Kidney (tissue), 14 donors: ENCODE data around the gene HNRNPLL. TPM values are rescaled to one million over a fixed set of nuclear protein-coding genes. Genes with fewer than 3 reads are reported as not detected.

Experiments used
- DNase-seq, 5 donors: peaks; one replicate each; pipeline ENCODE4 v3.0.0-alpha.2; 2013 to 2020
- FAIRE-seq: peaks from 2 replicates; lab custom pipeline; 2012; peaks lifted over from hg19 to GRCh38; lab: Jason Lieb, UNC
- H3K27ac ChIP-seq, 2 donors: one replicate each; pipeline ENCODE4 v1.7.0; 2013; ENCODE audit warnings: low read depth in 2 of 2, low read length in 2 of 2, inconsistent platforms in 1 of 2
- H3K27me3 ChIP-seq: one replicate; pipeline ENCODE4 v1.7.1; 2013; ENCODE audit warnings: low read length, inconsistent platforms; ENCODE audit not compliant: control insufficient read depth, insufficient read depth
- H3K36me3 ChIP-seq, 3 donors: one replicate each; pipeline versions ENCODE4 v1.7.0 to v1.7.1; 2013; ENCODE audit warnings: low read length in 3 of 3, control low read depth in 1 of 3, inconsistent platforms in 1 of 3; ENCODE audit not compliant: insufficient read depth in 3 of 3, control insufficient read depth in 2 of 3
- H3K4me1 ChIP-seq, 3 donors: one replicate each; pipeline versions ENCODE4 v1.7.0 to v1.7.1; 2013; ENCODE audit warnings: low read length in 3 of 3, inconsistent platforms in 1 of 3, low read depth in 1 of 3; ENCODE audit not compliant: control insufficient read depth in 2 of 3, insufficient read depth in 2 of 3
- H3K4me3 ChIP-seq, 3 donors: one replicate each; pipeline versions ENCODE4 v1.7.0 to v1.8.1; 2013; ENCODE audit warnings: low read length in 3 of 3, control low read depth in 1 of 3, inconsistent platforms in 1 of 3
- H3K9ac ChIP-seq, 3 donors: one replicate each; pipeline versions ENCODE4 v1.7.0 to v1.7.1; 2013; ENCODE audit warnings: low read length in 3 of 3, control low read depth in 1 of 3, inconsistent platforms in 1 of 3
- H3K9me3 ChIP-seq, 3 donors: one replicate each; pipeline versions ENCODE4 v1.7.0 to v1.7.1; 2013; ENCODE audit warnings: low read length in 3 of 3, control low read depth in 1 of 3, inconsistent platforms in 1 of 3; ENCODE audit not compliant: control insufficient read depth in 2 of 3, insufficient read depth in 1 of 3
- CTCF ChIP-seq: IDR thresholded peaks from 3 replicates; pipeline ENCODE4 v1.5.1; 2012; ENCODE audit warnings: mild to moderate bottlenecking, moderate library complexity, borderline replicate concordance; ENCODE audit not compliant: insufficient read depth; ENCODE audit errors: extremely low read depth
- intact Hi-C: fragments of 100-400 bp; cut with DNase I; formaldehyde crosslinking; loops from one replicate; pipeline ENCODE4 v1.11.1; 2022
- polyA plus RNA-seq: library from polyadenylated mRNA; stranded (reverse); fragments of 350-450 nt; fragmentation: Illumina TruSeq; extraction: RNeasy Lipid Tissue Mini Kit (QIAGEN cat#74804); gene quantifications from one replicate; pipeline ENCODE4 v1.2.3, GENCODE V29; 2014; ENCODE audit warnings: low read depth, low replicate concordance; ENCODE audit not compliant: insufficient read depth
- total RNA-seq: library from RNA; stranded (reverse); fragmentation: NEBNext Ultra II Directional; extraction: Animal tissue kit (Norgen Biotek cat#: 25700); gene quantifications from one replicate; pipeline ENCODE4 v1.2.1, GENCODE V29; 2021
- donor health status: control.
- donor health status: control.
- donor health status: control.
- donor health status: control.
- donor health status: control.
- donor health status: DM: yes; HTN: yes; CAD: no.
- donor health status: Normal renal cell carcinoma (clear cell type).

HNRNPLL gene
- total and polyA plus RNA-seq, 2 donors from 2014 or later, result 15.5 to 51.0 TPM

DNA sequence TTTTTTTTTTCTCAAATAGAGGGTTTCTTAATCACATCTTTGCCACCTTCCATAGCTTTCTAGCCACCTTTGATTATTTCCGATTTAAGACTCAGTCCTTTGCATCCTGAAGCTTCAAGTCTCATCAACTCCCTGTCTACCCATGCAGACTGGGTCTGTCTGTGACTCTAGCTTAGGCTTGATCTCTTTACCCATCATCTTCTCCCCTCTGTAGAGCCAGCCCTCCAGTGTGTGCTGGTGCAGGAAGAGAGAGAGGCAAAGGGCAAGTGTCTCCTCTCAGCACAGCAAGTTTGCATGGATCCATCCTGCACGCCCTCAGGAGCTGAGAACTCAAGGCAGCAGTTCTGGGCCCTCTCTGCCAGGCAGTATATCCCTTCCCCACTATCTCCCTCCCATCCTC lies 70.4 kb downstream of the HNRNPLL start:
- intact Hi-C loops, result no loop called here
- no peaks in the 10 kb centered on the region for H3K36me3 ChIP-seq
- FAIRE-seq (no peak), DNase-seq (no peak)
- no peaks in the 10 kb centered on the region for H3K4me1 ChIP-seq
- no peak for TF ChIP-seq CTCF
- H3K27ac ChIP-seq, result no peak overlapping the region
- no peaks in the 10 kb centered on the region for H3K9me3 ChIP-seq
- no peak overlapping the region for H3K4me3 ChIP-seq
- H3K27me3 ChIP-seq, result no peaks in the 10 kb centered on the region
- H3K9ac ChIP-seq, result no peak overlapping the region

DNA sequence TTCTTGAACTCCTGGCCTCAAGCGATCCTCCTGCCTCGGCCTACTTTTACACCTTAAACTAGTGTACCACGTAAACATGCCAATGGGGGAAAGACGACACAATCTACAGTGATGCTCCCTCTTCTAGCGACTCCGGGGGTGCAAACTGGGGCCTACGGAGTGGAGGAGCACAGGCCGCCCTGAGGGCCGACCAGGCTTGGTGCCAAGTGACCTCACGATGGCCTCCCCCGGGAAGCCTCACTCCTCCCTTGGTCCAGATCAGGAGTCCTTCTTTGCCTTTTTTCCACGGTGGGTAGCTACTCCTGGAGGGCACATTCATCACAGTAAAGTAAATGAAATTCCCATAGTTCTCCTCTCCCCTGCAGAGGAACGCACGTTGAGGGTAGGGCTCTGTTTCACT lies 73.5 kb downstream of the HNRNPLL start:
- Histone ChIP-seq H3K27me3 (no peaks in the 10 kb centered on the region), H3K4me3 (no peak overlapping the region), H3K27ac (no peak overlapping the region), H3K9me3 (no peaks in the 10 kb centered on the region), H3K36me3 (no peaks in the 10 kb centered on the region), H3K4me1 (no peaks in the 10 kb centered on the region), H3K9ac (no peak overlapping the region)
- DNase-seq, result peak in 1 of 5 donors; percentile 36
- no peak for FAIRE-seq
- intact Hi-C loops, result no loop called here
- TF ChIP-seq CTCF, result no peak

DNA sequence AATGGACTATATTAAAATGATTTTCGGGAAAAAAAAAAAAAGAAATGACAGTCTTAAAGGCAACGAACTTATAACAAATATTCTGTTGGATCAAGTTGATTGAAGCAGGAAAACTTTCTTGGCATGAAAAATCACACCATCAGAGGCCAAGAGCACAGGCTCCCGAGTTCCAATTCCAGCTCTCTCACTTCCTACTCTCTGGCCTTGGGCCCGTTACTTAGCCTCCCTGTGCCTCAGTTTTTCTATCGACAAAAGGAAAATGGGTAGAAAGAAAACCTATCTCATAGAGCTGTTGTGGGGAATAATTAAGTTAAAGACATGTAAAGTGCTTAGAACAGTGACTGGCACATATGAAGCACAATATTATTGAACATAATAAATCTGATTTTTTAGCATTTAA lies 74.2 kb downstream of the HNRNPLL start:
- no peaks in the 10 kb centered on the region for H3K4me1 ChIP-seq
- no peak overlapping the region for H3K27ac ChIP-seq
- H3K27me3 ChIP-seq, result no peaks in the 10 kb centered on the region
- intact Hi-C loops, result no loop called here
- H3K4me3 ChIP-seq, result peak overlapping the region in 2 of 3 donors; percentile 59 to 67
- H3K9me3 ChIP-seq, result no peaks in the 10 kb centered on the region
- no peak for TF ChIP-seq CTCF
- DNase-seq, result no peak
- H3K9ac ChIP-seq, result peak overlapping the region in 1 of 3 donors; percentile 67
- no peak for FAIRE-seq
- H3K36me3 ChIP-seq, result no peaks in the 10 kb centered on the region

DNA sequence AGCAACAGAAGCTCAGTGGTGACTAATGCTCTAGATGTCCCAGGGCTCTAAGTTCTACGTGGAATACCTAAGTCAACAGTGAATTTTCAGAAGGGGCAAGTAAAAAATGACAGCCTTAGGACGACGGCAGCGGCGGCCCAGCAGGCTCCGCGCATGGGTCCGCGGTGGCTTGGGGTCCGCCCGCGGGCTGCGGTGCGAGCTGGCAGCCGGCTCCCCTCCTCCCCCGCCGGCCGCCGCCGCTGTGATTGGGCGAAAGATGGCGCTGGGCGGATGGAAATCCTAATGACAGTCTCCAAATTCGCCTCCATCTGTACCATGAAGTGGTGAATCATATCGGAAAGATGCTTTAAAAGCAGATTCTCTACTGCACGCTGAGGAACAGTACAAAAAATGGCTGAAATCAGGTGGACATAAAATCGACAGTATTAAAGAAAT lies 74.7 kb downstream of the HNRNPLL start:
- peak in 4 of 5 donors; percentile 65 to 77 (median 68) for DNase-seq
- H3K36me3 ChIP-seq, result no peaks in the 10 kb centered on the region
- no peaks in the 10 kb centered on the region for H3K27me3 ChIP-seq
- no peak for FAIRE-seq
- H3K4me1 ChIP-seq, result no peaks in the 10 kb centered on the region
- peak; percentile 3 for TF ChIP-seq CTCF
- H3K27ac ChIP-seq, result no peak overlapping the region
- intact Hi-C loops, result no loop called here
- no peaks in the 10 kb centered on the region for H3K9me3 ChIP-seq
- peak overlapping the region; percentile 57 to 67 (median 59) for H3K4me3 ChIP-seq
- peak overlapping the region in 1 of 3 donors; percentile 67 for H3K9ac ChIP-seq
